Measurements from ENCODE around the gene OR52W1. TPM values are rescaled to one million over a fixed set of nuclear protein-coding genes. Genes with fewer than 3 reads are reported as not detected.
A peak's percentile ranks its signal among the peaks of the same experiment; 100 is the strongest.

The OR52W1 gene
- total RNA-seq (2014; rRNA removed; shearing (Covaris generic); ENCODE audit: low replicate concordance), result not detected in 2 replicates

- Histone ChIP-seq H3K4me1 (ENCODE audit: low read length) (no peaks in the 10 kb centered on the region), H3K36me3 (ENCODE audit: insufficient read depth, low read length) (no peaks in the 10 kb centered on the region), H3K27ac (ENCODE audit: low read length) (no peak within 1 kb of the TSS), H4K20me1 (ENCODE audit: insufficient read depth, low read depth, low read length) (no peaks in the 10 kb centered on the region), H3K9me3 (ENCODE audit: low read length) (no peaks in the 10 kb centered on the region), H3K9ac (ENCODE audit: low read length) (no peak within 1 kb of the TSS), H3K27me3 (ENCODE audit: low read length) (no peaks in the 10 kb centered on the region), H2AFZ (ENCODE audit: low read length) (no peak within 1 kb of the TSS), H3K4me3 (ENCODE audit: low read length) (no peak within 1 kb of the TSS), H3K4me2 (ENCODE audit: low read depth, low read length, poor library complexity, severe bottlenecking) (no peak within 1 kb of the TSS), H3K79me2 (ENCODE audit: low read length) (no peaks in the 10 kb centered on the region), H3K9me2 (replicated peaks; ENCODE audit: insufficient read depth, low read length) (no peaks in the 10 kb centered on the region)
- DNase-seq, result no peak
Measured at GRCh38 chr11:6199174-6199810, at the start of gene OR52W1. Gene OR52W1, plus strand, starts transcription at chr11:6199224. Its CDS starts 0 bp downstream, at chr11:6199224.

GRCh38 chr11:6151117-6151516 is 47.9 kb upstream of the OR52W1 start:
- H3K9ac ChIP-seq (ENCODE audit: low read length), result no peak overlapping the region
- H3K4me3 ChIP-seq (ENCODE audit: low read length), result no peak overlapping the region
- no peaks in the 10 kb centered on the region for H3K9me2 ChIP-seq (replicated peaks; ENCODE audit: insufficient read depth, low read length)
- H3K27me3 ChIP-seq (ENCODE audit: low read length), result no peaks in the 10 kb centered on the region
- H4K20me1 ChIP-seq (ENCODE audit: insufficient read depth, low read depth, low read length), result no peaks in the 10 kb centered on the region
- H3K36me3 ChIP-seq (ENCODE audit: insufficient read depth, low read length), result no peaks in the 10 kb centered on the region
- no peak overlapping the region for H3K4me2 ChIP-seq (ENCODE audit: low read depth, low read length, poor library complexity, severe bottlenecking)
- no peak overlapping the region for H3K27ac ChIP-seq (ENCODE audit: low read length)
- peak; percentile 46 for DNase-seq
- H2AFZ ChIP-seq (ENCODE audit: low read length), result no peak overlapping the region
- H3K9me3 ChIP-seq (ENCODE audit: low read length), result no peaks in the 10 kb centered on the region
- H3K4me1 ChIP-seq (ENCODE audit: low read length), result no peaks in the 10 kb centered on the region
- H3K79me2 ChIP-seq (ENCODE audit: low read length), result no peaks in the 10 kb centered on the region

- Histone ChIP-seq H3K9ac (ENCODE audit: low read length) (no peak overlapping the region), H3K9me2 (replicated peaks; ENCODE audit: insufficient read depth, low read length) (no peaks in the 10 kb centered on the region), H2AFZ (ENCODE audit: low read length) (no peak overlapping the region), H3K4me3 (ENCODE audit: low read length) (no peak overlapping the region), H3K27me3 (ENCODE audit: low read length) (no peaks in the 10 kb centered on the region), H3K4me1 (ENCODE audit: low read length) (no peaks in the 10 kb centered on the region), H3K36me3 (ENCODE audit: insufficient read depth, low read length) (no peaks in the 10 kb centered on the region), H3K4me2 (ENCODE audit: low read depth, low read length, poor library complexity, severe bottlenecking) (no peak overlapping the region), H4K20me1 (ENCODE audit: insufficient read depth, low read depth, low read length) (no peaks in the 10 kb centered on the region), H3K9me3 (ENCODE audit: low read length) (no peaks in the 10 kb centered on the region), H3K79me2 (ENCODE audit: low read length) (no peaks in the 10 kb centered on the region), H3K27ac (ENCODE audit: low read length) (no peak overlapping the region)
- no peak for DNase-seq
Measured at GRCh38 chr11:6152126-6152525, 46.9 kb upstream of the OR52W1 start.

GRCh38 chr11:6156628-6157359 is 42.2 kb upstream of the OR52W1 start:
- Histone ChIP-seq H2AFZ (ENCODE audit: low read length) (no peak overlapping the region), H3K4me3 (ENCODE audit: low read length) (no peak overlapping the region), H3K9me2 (replicated peaks; ENCODE audit: insufficient read depth, low read length) (no peaks in the 10 kb centered on the region), H3K27ac (ENCODE audit: low read length) (no peak overlapping the region), H4K20me1 (ENCODE audit: insufficient read depth, low read depth, low read length) (no peaks in the 10 kb centered on the region), H3K9me3 (ENCODE audit: low read length) (no peaks in the 10 kb centered on the region), H3K9ac (ENCODE audit: low read length) (no peak overlapping the region), H3K4me2 (ENCODE audit: low read depth, low read length, poor library complexity, severe bottlenecking) (no peak overlapping the region), H3K4me1 (ENCODE audit: low read length) (no peaks in the 10 kb centered on the region), H3K27me3 (ENCODE audit: low read length) (no peaks in the 10 kb centered on the region), H3K79me2 (ENCODE audit: low read length) (no peaks in the 10 kb centered on the region), H3K36me3 (ENCODE audit: insufficient read depth, low read length) (no peaks in the 10 kb centered on the region)
- no peak for DNase-seq

GRCh38 chr11:6170226-6170625 is 28.8 kb upstream of the OR52W1 start, which contains the start of gene OR52B2:
Gene OR52B2, minus strand, starts transcription at chr11:6170326. Its CDS starts 0 bp downstream, at chr11:6170326.
- no peak for DNase-seq
- Histone ChIP-seq H3K9me3 (ENCODE audit: low read length) (no peaks in the 10 kb centered on the region), H3K9ac (ENCODE audit: low read length) (no peak within 1 kb of the TSS), H2AFZ (ENCODE audit: low read length) (no peak within 1 kb of the TSS), H3K27ac (ENCODE audit: low read length) (no peak within 1 kb of the TSS), H3K36me3 (ENCODE audit: insufficient read depth, low read length) (no peaks in the 10 kb centered on the region), H3K4me2 (ENCODE audit: low read depth, low read length, poor library complexity, severe bottlenecking) (no peak within 1 kb of the TSS), H3K4me3 (ENCODE audit: low read length) (no peak within 1 kb of the TSS), H3K27me3 (ENCODE audit: low read length) (no peaks in the 10 kb centered on the region), H4K20me1 (ENCODE audit: insufficient read depth, low read depth, low read length) (no peaks in the 10 kb centered on the region), H3K9me2 (replicated peaks; ENCODE audit: insufficient read depth, low read length) (no peaks in the 10 kb centered on the region), H3K4me1 (ENCODE audit: low read length) (no peaks in the 10 kb centered on the region), H3K79me2 (ENCODE audit: low read length) (no peaks in the 10 kb centered on the region)

- no peaks in the 10 kb centered on the region for H4K20me1 ChIP-seq (ENCODE audit: insufficient read depth, low read depth, low read length)
- no peak overlapping the region for H3K4me3 ChIP-seq (ENCODE audit: low read length)
- no peaks in the 10 kb centered on the region for H3K4me1 ChIP-seq (ENCODE audit: low read length)
- H3K9ac ChIP-seq (ENCODE audit: low read length), result no peak overlapping the region
- H3K36me3 ChIP-seq (ENCODE audit: insufficient read depth, low read length), result no peaks in the 10 kb centered on the region
- no peak overlapping the region for H2AFZ ChIP-seq (ENCODE audit: low read length)
- DNase-seq, result no peak
- H3K4me2 ChIP-seq (ENCODE audit: low read depth, low read length, poor library complexity, severe bottlenecking), result no peak overlapping the region
- no peaks in the 10 kb centered on the region for H3K9me3 ChIP-seq (ENCODE audit: low read length)
- H3K27me3 ChIP-seq (ENCODE audit: low read length), result no peaks in the 10 kb centered on the region
- no peaks in the 10 kb centered on the region for H3K9me2 ChIP-seq (replicated peaks; ENCODE audit: insufficient read depth, low read length)
- H3K79me2 ChIP-seq (ENCODE audit: low read length), result no peaks in the 10 kb centered on the region
- H3K27ac ChIP-seq (ENCODE audit: low read length), result no peak overlapping the region
Measured at GRCh38 chr11:6175440-6175839, 23.6 kb upstream of the OR52W1 start.

- Histone ChIP-seq H3K4me3 (ENCODE audit: low read length) (no peak overlapping the region), H3K9me2 (replicated peaks; ENCODE audit: insufficient read depth, low read length) (no peaks in the 10 kb centered on the region), H3K4me1 (ENCODE audit: low read length) (no peaks in the 10 kb centered on the region), H3K79me2 (ENCODE audit: low read length) (no peaks in the 10 kb centered on the region), H3K27me3 (ENCODE audit: low read length) (no peaks in the 10 kb centered on the region), H3K9me3 (ENCODE audit: low read length) (no peaks in the 10 kb centered on the region), H3K36me3 (ENCODE audit: insufficient read depth, low read length) (no peaks in the 10 kb centered on the region), H2AFZ (ENCODE audit: low read length) (no peak overlapping the region), H3K4me2 (ENCODE audit: low read depth, low read length, poor library complexity, severe bottlenecking) (no peak overlapping the region), H3K27ac (ENCODE audit: low read length) (no peak overlapping the region), H4K20me1 (ENCODE audit: insufficient read depth, low read depth, low read length) (no peaks in the 10 kb centered on the region), H3K9ac (ENCODE audit: low read length) (no peak overlapping the region)
- DNase-seq, result no peak
Measured at GRCh38 chr11:6191742-6192141, 7.3 kb upstream of the OR52W1 start.

GRCh38 chr11:6194065-6194581 is 4.9 kb upstream of the OR52W1 start:
- no peak overlapping the region for H3K27ac ChIP-seq (ENCODE audit: low read length)
- no peaks in the 10 kb centered on the region for H3K36me3 ChIP-seq (ENCODE audit: insufficient read depth, low read length)
- H3K9me3 ChIP-seq (ENCODE audit: low read length), result no peaks in the 10 kb centered on the region
- no peaks in the 10 kb centered on the region for H3K79me2 ChIP-seq (ENCODE audit: low read length)
- DNase-seq, result no peak
- no peaks in the 10 kb centered on the region for H3K9me2 ChIP-seq (replicated peaks; ENCODE audit: insufficient read depth, low read length)
- H2AFZ ChIP-seq (ENCODE audit: low read length), result no peak overlapping the region
- no peak overlapping the region for H3K9ac ChIP-seq (ENCODE audit: low read length)
- H4K20me1 ChIP-seq (ENCODE audit: insufficient read depth, low read depth, low read length), result no peaks in the 10 kb centered on the region
- H3K4me2 ChIP-seq (ENCODE audit: low read depth, low read length, poor library complexity, severe bottlenecking), result no peak overlapping the region
- no peaks in the 10 kb centered on the region for H3K27me3 ChIP-seq (ENCODE audit: low read length)
- H3K4me3 ChIP-seq (ENCODE audit: low read length), result no peak overlapping the region
- no peaks in the 10 kb centered on the region for H3K4me1 ChIP-seq (ENCODE audit: low read length)

Data from Karpas-422 (cell line).